Kidney (tissue), 14 donors: Measurements from ENCODE around the gene LSAMP. TPM values are rescaled to one million over a fixed set of nuclear protein-coding genes. Genes with fewer than 3 reads are reported as not detected.

ENCODE experiments used
- DNase-seq, 5 donors: peaks; one replicate each; pipeline ENCODE4 v3.0.0-alpha.2; 2013 to 2020
- FAIRE-seq: peaks from 2 replicates; lab custom pipeline; 2012; peaks lifted over from hg19 to GRCh38; lab: Jason Lieb, UNC
- H3K27ac ChIP-seq, 2 donors: one replicate each; pipeline ENCODE4 v1.7.0; 2013; ENCODE audit warnings: low read depth in 2 of 2, low read length in 2 of 2, inconsistent platforms in 1 of 2
- H3K27me3 ChIP-seq: one replicate; pipeline ENCODE4 v1.7.1; 2013; ENCODE audit warnings: low read length, inconsistent platforms; ENCODE audit not compliant: control insufficient read depth, insufficient read depth
- H3K36me3 ChIP-seq, 3 donors: one replicate each; pipeline versions ENCODE4 v1.7.0 to v1.7.1; 2013; ENCODE audit warnings: low read length in 3 of 3, control low read depth in 1 of 3, inconsistent platforms in 1 of 3; ENCODE audit not compliant: insufficient read depth in 3 of 3, control insufficient read depth in 2 of 3
- H3K4me1 ChIP-seq, 3 donors: one replicate each; pipeline versions ENCODE4 v1.7.0 to v1.7.1; 2013; ENCODE audit warnings: low read length in 3 of 3, inconsistent platforms in 1 of 3, low read depth in 1 of 3; ENCODE audit not compliant: control insufficient read depth in 2 of 3, insufficient read depth in 2 of 3
- H3K4me3 ChIP-seq, 3 donors: one replicate each; pipeline versions ENCODE4 v1.7.0 to v1.8.1; 2013; ENCODE audit warnings: low read length in 3 of 3, control low read depth in 1 of 3, inconsistent platforms in 1 of 3
- H3K9ac ChIP-seq, 3 donors: one replicate each; pipeline versions ENCODE4 v1.7.0 to v1.7.1; 2013; ENCODE audit warnings: low read length in 3 of 3, control low read depth in 1 of 3, inconsistent platforms in 1 of 3
- H3K9me3 ChIP-seq, 3 donors: one replicate each; pipeline versions ENCODE4 v1.7.0 to v1.7.1; 2013; ENCODE audit warnings: low read length in 3 of 3, control low read depth in 1 of 3, inconsistent platforms in 1 of 3; ENCODE audit not compliant: control insufficient read depth in 2 of 3, insufficient read depth in 1 of 3
- CTCF ChIP-seq: IDR thresholded peaks from 3 replicates; pipeline ENCODE4 v1.5.1; 2012; ENCODE audit warnings: mild to moderate bottlenecking, moderate library complexity, borderline replicate concordance; ENCODE audit not compliant: insufficient read depth; ENCODE audit errors: extremely low read depth
- intact Hi-C: fragments of 100-400 bp; cut with DNase I; formaldehyde crosslinking; loops from one replicate; pipeline ENCODE4 v1.11.1; 2022
- polyA plus RNA-seq: library from polyadenylated mRNA; stranded (reverse); fragments of 350-450 nt; fragmentation: Illumina TruSeq; extraction: RNeasy Lipid Tissue Mini Kit (QIAGEN cat#74804); gene quantifications from one replicate; pipeline ENCODE4 v1.2.3, GENCODE V29; 2014; ENCODE audit warnings: low read depth, low replicate concordance; ENCODE audit not compliant: insufficient read depth
- total RNA-seq: library from RNA; stranded (reverse); fragmentation: NEBNext Ultra II Directional; extraction: Animal tissue kit (Norgen Biotek cat#: 25700); gene quantifications from one replicate; pipeline ENCODE4 v1.2.1, GENCODE V29; 2021
- donor health status: control.
- donor health status: control.
- donor health status: control.
- donor health status: control.
- donor health status: control.
- donor health status: DM: yes; HTN: yes; CAD: no.
- donor health status: Normal renal cell carcinoma (clear cell type).

LSAMP gene
- total and polyA plus RNA-seq, 2 donors from 2014 or later, result 1.4 to 3.5 TPM

GRCh38 chr3:116148881-116149851 lies 296.1 kb downstream of the LSAMP start:
- H3K9me3 ChIP-seq, result peaks cover 0 to 3% (median 0%) of the 10 kb centered on the region in 3 donors
- no peaks in the 10 kb centered on the region for H3K4me1 ChIP-seq
- FAIRE-seq (no peak), DNase-seq (peak in 3 of 5 donors; percentile 15 to 66 (median 45))
- no peak for TF ChIP-seq CTCF
- H3K9ac ChIP-seq, result no peak overlapping the region
- intact Hi-C loops, result no loop called here
- H3K27ac ChIP-seq, result no peak overlapping the region
- H3K4me3 ChIP-seq, result no peak overlapping the region
- H3K36me3 ChIP-seq, result no peaks in the 10 kb centered on the region
- no peaks in the 10 kb centered on the region for H3K27me3 ChIP-seq

- intact Hi-C loops, result no loop called here
- Histone ChIP-seq H3K27ac (no peak overlapping the region), H3K4me3 (no peak overlapping the region), H3K27me3 (no peaks in the 10 kb centered on the region), H3K4me1 (no peaks in the 10 kb centered on the region), H3K36me3 (no peaks in the 10 kb centered on the region), H3K9ac (no peak overlapping the region), H3K9me3 (peaks cover 0 to 3% (median 0%) of the 10 kb centered on the region in 3 donors)
- DNase-seq (no peak), FAIRE-seq (peak; percentile 87)
- TF ChIP-seq CTCF, result no peak
Measured at GRCh38 chr3:116145613-116146012, 299.7 kb downstream of the LSAMP start.

GRCh38 chr3:116141724-116142123 lies 303.6 kb downstream of the LSAMP start:
- Histone ChIP-seq H3K9ac (no peak overlapping the region), H3K27me3 (no peaks in the 10 kb centered on the region), H3K4me3 (no peak overlapping the region), H3K27ac (no peak overlapping the region), H3K36me3 (no peaks in the 10 kb centered on the region), H3K9me3 (peaks cover 0 to 3% (median 0%) of the 10 kb centered on the region in 3 donors), H3K4me1 (no peaks in the 10 kb centered on the region)
- FAIRE-seq (no peak), DNase-seq (no peak)
- intact Hi-C loops, result no loop called here
- TF ChIP-seq CTCF, result no peak
